ENCODE data around the gene SH3GL1.
"Not testable (repeated sequence)": the region's sequence is repeated elsewhere in the genome, so short reads cannot be mapped to it uniquely, and the experiment has no call there.

The SH3GL1 gene

DNA sequence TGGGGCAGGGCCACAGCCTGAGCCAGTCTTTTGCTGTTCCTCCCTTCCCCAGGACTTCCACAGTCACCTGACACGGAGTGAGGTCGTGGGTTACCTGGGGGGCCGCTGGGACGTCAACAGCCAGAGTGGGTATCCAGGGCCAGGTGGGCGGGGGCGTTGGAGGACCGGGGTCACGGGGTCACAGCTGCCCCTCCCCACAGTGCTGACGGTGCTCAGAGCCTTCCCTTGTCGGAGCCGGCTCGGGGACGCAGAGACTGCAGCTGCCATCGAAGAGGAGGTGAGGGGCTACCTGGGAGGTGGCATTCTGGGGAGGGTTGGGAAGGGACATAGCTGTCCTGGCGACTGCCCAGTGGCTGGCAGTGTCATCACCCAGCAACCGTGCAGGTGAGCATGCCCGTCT lies 45.5 kb downstream of the SH3GL1 start:
- no peaks in the 10 kb centered on the region for H3K9me3 ChIP-seq (ENCODE audit: low read depth, low read length)
- no peak overlapping the region for H3K27ac ChIP-seq
- H3K36me3 ChIP-seq (ENCODE audit: insufficient read depth, low read length), result no peaks in the 10 kb centered on the region; the same call in 1 of the 2 replicates
- no peak overlapping the region for H3K9ac ChIP-seq (ENCODE audit: insufficient read length)
- H3K4me3 ChIP-seq, result no peak overlapping the region
- DNase-seq (ENCODE audit: low read depth, low spot score), result no peak
- TF ChIP-seq POLR2AphosphoS5 (IDR thresholded peaks at IDR 0.05; ENCODE audit: borderline replicate concordance, low read depth, low read length), result no peak
- TF ChIP-seq EZH2 (IDR thresholded peaks at IDR 0.05), result no peak
- TF ChIP-seq FOXP2 (optimal IDR thresholded peaks at IDR 0.05; ENCODE audit: control extremely low read depth, extremely low read length, insufficient read depth), result no peak

DNA sequence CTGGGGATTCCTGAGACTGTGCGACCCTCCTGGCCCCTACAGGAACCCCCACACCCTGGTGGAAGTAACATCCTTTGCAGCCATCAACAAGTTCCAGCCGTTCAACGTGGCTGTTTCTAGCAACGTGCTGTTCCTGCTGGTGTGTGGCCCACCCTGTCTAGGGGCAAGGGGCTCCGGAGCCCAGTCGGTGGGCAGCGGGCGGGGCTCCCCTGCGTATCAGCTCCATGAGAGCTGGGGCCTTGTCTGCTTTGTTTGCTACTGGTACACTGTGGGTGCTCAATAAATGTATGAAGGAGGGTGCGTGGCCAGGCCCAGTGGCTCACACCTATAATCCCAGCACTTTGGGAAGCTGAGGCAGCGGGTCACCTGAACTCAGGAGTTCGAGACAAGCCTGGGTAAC lies 46.1 kb downstream of the SH3GL1 start:
- Histone ChIP-seq H3K9ac (ENCODE audit: insufficient read length) (no peak overlapping the region), H3K4me3 (no peak overlapping the region), H3K36me3 (ENCODE audit: insufficient read depth, low read length) (no peaks in the 10 kb centered on the region), H3K27ac (no peak overlapping the region), H3K9me3 (ENCODE audit: low read depth, low read length) (no peaks in the 10 kb centered on the region)
- no peak for TF ChIP-seq FOXP2 (optimal IDR thresholded peaks at IDR 0.05; ENCODE audit: control extremely low read depth, extremely low read length, insufficient read depth)
- no peak for TF ChIP-seq EZH2 (IDR thresholded peaks at IDR 0.05)
- no peak for TF ChIP-seq POLR2AphosphoS5 (IDR thresholded peaks at IDR 0.05; ENCODE audit: borderline replicate concordance, low read depth, low read length)
- DNase-seq (ENCODE audit: low read depth, low spot score), result no peak

DNA sequence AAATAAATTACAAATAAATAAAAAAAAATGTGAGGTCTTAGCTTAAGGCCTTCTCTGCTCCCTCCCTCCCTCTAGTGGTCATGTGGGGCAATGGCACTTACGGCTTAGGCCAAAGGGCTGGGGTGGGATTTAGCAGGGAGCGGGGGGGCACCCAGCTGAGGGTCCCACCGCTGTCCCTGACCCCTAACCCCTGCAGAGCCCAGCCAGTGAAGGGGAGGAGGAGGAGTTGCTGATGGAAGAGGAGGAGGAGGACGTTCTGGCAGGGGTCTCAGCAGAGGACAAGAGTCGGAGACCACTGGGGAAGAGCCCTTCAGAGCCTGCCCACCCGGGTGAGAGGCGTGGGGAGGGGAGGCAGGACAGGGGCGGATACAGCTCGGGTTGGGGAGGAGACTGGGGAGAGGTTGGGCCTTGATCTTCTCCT lies 47.6 kb downstream of the SH3GL1 start:
- no peak for TF ChIP-seq POLR2AphosphoS5 (IDR thresholded peaks at IDR 0.05; ENCODE audit: borderline replicate concordance, low read depth, low read length)
- no peak for TF ChIP-seq FOXP2 (optimal IDR thresholded peaks at IDR 0.05; ENCODE audit: control extremely low read depth, extremely low read length, insufficient read depth)
- TF ChIP-seq EZH2 (IDR thresholded peaks at IDR 0.05), result no peak
- Histone ChIP-seq H3K9ac (ENCODE audit: insufficient read length) (no peak overlapping the region), H3K36me3 (ENCODE audit: insufficient read depth, low read length) (no peaks in the 10 kb centered on the region), H3K4me3 (no peak overlapping the region), H3K9me3 (ENCODE audit: low read depth, low read length) (no peaks in the 10 kb centered on the region), H3K27ac (no peak overlapping the region)
- no peak for DNase-seq (ENCODE audit: low read depth, low spot score)

DNA sequence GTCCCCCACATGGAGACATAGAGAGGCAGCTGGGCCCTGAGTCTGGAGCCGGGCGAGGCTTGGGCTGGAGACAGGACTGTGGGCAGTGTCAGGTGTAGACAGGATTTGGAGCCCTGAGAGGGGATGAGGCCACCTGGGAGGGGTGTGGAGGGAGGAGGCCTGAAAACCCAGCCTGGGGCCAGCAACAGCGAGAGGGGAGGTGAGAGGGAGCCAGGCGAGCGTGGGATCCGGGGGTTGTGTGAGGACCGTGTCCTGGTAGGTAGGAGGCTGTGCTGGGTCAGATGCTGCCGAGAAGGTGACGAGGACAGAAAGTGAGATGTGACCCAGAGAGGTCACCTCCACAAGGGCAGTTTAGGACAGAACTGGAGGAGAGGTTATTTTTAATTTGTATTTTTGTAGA lies 49.6 kb downstream of the SH3GL1 start:
- TF ChIP-seq POLR2AphosphoS5 (IDR thresholded peaks at IDR 0.05; ENCODE audit: borderline replicate concordance, low read depth, low read length) (no peak), FOXP2 (optimal IDR thresholded peaks at IDR 0.05; ENCODE audit: control extremely low read depth, extremely low read length, insufficient read depth) (no peak), EZH2 (IDR thresholded peaks at IDR 0.05) (no peak)
- DNase-seq (ENCODE audit: low read depth, low spot score), result no peak
- Histone ChIP-seq H3K36me3 (ENCODE audit: insufficient read depth, low read length) (peaks cover 4% of the 10 kb centered on the region; the same call in 1 of the 2 replicates), H3K27ac (no peak overlapping the region), H3K9me3 (ENCODE audit: low read depth, low read length) (no peaks in the 10 kb centered on the region), H3K9ac (ENCODE audit: insufficient read length) (no peak overlapping the region), H3K4me3 (no peak overlapping the region)

DNA sequence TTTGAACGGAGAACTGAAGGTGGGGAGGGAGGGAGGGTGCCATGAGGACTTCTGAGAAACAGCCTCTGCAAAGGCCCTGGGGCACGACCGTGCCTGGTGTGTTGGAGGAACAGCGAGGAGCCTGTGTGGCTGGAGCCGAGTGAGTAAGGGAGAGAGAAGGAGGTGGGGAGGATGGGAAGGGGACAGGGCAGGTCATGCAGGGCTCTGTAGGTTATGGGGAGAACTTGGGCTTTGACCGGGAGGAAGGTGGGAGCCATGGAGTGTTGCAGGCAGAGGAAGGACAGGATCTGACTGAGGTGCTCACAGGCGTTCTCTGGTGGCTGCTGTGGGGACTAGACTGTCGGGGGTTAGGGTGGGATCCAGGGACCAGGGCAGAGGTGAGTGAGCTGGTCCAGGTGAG lies 50.2 kb downstream of the SH3GL1 start:
- DNase-seq (ENCODE audit: low read depth, low spot score), result no peak
- H3K27ac ChIP-seq, result no peak overlapping the region
- H3K9me3 ChIP-seq (ENCODE audit: low read depth, low read length), result no peaks in the 10 kb centered on the region
- H3K9ac ChIP-seq (ENCODE audit: insufficient read length), result no peak overlapping the region
- TF ChIP-seq POLR2AphosphoS5 (IDR thresholded peaks at IDR 0.05; ENCODE audit: borderline replicate concordance, low read depth, low read length) (no peak), FOXP2 (optimal IDR thresholded peaks at IDR 0.05; ENCODE audit: control extremely low read depth, extremely low read length, insufficient read depth) (no peak), EZH2 (IDR thresholded peaks at IDR 0.05) (no peak)
- H3K36me3 ChIP-seq (ENCODE audit: insufficient read depth, low read length), result peaks cover 4% of the 10 kb centered on the region; the same call in 1 of the 2 replicates
- no peak overlapping the region for H3K4me3 ChIP-seq

DNA sequence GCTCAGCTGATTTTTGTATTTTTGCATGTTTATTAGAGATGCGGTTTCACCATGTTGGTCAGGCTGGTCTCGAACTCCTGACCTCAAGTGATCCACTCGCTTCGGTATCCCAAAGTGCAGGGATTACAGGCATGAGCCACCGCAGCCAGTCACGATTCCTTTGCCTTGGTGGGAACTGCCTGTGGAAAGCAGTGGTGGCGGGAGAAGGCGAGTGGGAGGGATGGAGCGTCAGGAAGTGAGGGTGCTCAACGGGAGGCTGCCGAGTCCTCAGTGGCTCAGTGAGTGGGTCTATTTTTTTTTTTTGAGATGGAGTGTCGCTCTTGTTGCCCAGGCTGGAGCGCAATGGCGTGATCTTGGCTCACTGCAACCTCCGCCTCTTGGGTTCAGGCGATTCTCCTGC lies 51.1 kb downstream of the SH3GL1 start:
- not testable (repeated sequence) for H3K36me3 ChIP-seq (ENCODE audit: insufficient read depth, low read length); H3K9me3 ChIP-seq (ENCODE audit: low read depth, low read length)

DNA sequence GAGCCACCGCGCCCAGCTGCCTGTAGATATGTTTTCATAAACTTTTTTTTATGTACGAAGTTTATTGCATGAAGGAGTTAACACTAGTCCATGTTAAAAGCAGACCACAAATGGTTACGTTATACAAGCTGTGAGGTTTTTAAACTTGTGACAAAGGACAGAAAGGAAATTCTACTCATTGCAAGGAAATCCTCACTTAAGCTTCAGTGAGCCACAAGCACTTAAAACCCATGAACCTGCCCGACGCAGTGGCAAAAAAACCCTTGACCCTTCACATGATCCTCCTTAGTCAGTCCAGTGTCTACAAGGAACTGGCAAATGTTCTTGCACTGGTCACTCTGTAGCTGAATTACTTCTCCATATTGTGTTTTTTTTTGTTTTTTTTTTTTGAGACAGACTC lies 52.8 kb downstream of the SH3GL1 start:
- Histone ChIP-seq H3K9me3 (ENCODE audit: low read depth, low read length) (no peaks in the 10 kb centered on the region), H3K36me3 (ENCODE audit: insufficient read depth, low read length) (peaks cover 4% of the 10 kb centered on the region; the same call in 1 of the 2 replicates), H3K4me3 (no peak overlapping the region), H3K9ac (ENCODE audit: insufficient read length) (no peak overlapping the region), H3K27ac (no peak overlapping the region)
- TF ChIP-seq POLR2AphosphoS5 (IDR thresholded peaks at IDR 0.05; ENCODE audit: borderline replicate concordance, low read depth, low read length) (no peak), FOXP2 (optimal IDR thresholded peaks at IDR 0.05; ENCODE audit: control extremely low read depth, extremely low read length, insufficient read depth) (no peak), EZH2 (IDR thresholded peaks at IDR 0.05) (no peak)
- DNase-seq (ENCODE audit: low read depth, low spot score), result no peak

More for the DNA sequence above, 51.1 kb downstream of the SH3GL1 start:
- not testable (repeated sequence) for H3K27ac ChIP-seq; H3K9ac ChIP-seq (ENCODE audit: insufficient read length); DNase-seq (ENCODE audit: low read depth, low spot score); H3K4me3 ChIP-seq

DNA sequence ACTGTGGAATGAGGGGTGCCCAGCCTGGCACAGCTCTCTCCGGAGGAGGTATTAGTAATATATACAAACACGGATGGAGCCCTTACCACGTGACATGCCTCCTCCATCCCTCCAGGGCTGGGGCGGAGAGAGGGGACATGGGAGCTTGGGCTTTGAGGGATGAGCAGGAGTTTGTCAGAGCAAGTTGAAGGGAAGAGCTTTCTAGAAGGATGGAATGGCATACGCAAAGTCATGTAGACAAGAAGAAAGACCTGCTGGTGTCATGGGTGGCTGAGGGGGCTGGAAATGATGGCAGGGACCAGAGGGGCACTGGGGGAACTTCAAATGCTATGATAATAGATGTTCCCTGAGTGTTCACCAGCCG lies 54.3 kb downstream of the SH3GL1 start:
- no peak for TF ChIP-seq EZH2 (IDR thresholded peaks at IDR 0.05)
- TF ChIP-seq POLR2AphosphoS5 (IDR thresholded peaks at IDR 0.05; ENCODE audit: borderline replicate concordance, low read depth, low read length), result no peak
- no peak for TF ChIP-seq FOXP2 (optimal IDR thresholded peaks at IDR 0.05; ENCODE audit: control extremely low read depth, extremely low read length, insufficient read depth)
- H3K27ac ChIP-seq, result no peak overlapping the region
- no peak overlapping the region for H3K4me3 ChIP-seq
- no peak for DNase-seq (ENCODE audit: low read depth, low spot score)
- no peaks in the 10 kb centered on the region for H3K9me3 ChIP-seq (ENCODE audit: low read depth, low read length)
- H3K36me3 ChIP-seq (ENCODE audit: insufficient read depth, low read length), result peaks cover 4% of the 10 kb centered on the region; the same call in 1 of the 2 replicates
- no peak overlapping the region for H3K9ac ChIP-seq (ENCODE audit: insufficient read length)

DNA sequence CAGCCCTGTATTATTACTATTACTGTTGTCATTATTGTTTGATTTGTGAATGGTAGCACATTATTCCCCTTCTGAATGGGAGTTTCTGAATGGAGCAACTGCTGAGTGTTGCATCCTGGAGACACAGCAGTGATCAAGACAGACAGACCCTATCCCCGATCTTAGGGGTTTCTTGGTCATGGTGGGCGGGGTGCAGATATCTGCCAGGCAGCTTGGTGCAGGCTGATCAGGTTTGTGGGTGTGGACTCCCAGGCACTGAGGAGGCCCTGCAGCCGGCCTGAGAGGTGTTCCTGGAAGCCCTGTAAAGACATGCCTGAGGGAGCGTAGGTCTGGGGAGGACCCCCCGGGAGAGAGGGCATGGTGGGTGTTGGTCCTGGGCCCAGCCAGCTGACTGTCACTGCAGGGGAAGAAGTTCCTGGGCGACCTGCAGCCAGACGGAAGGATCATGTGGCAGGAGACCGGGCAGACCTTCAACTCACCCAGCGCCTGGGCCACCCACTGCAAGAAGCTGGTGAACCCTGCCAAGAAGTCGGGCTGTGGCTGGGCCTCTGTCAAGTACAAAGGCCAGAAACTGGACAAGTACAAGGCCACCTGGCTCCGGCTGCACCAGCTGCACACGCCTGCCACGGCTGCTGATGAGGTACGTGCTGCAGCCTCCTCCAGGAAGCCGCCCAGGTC lies 54.9 kb downstream of the SH3GL1 start:
- Histone ChIP-seq H3K4me3 (no peak overlapping the region), H3K9me3 (ENCODE audit: low read depth, low read length) (no peaks in the 10 kb centered on the region), H3K27ac (no peak overlapping the region), H3K9ac (ENCODE audit: insufficient read length) (no peak overlapping the region), H3K36me3 (ENCODE audit: insufficient read depth, low read length) (peaks cover 4% of the 10 kb centered on the region; the same call in 1 of the 2 replicates)
- no peak for DNase-seq (ENCODE audit: low read depth, low spot score)
- no peak for TF ChIP-seq POLR2AphosphoS5 (IDR thresholded peaks at IDR 0.05; ENCODE audit: borderline replicate concordance, low read depth, low read length)
- no peak for TF ChIP-seq EZH2 (IDR thresholded peaks at IDR 0.05)
- TF ChIP-seq FOXP2 (optimal IDR thresholded peaks at IDR 0.05; ENCODE audit: control extremely low read depth, extremely low read length, insufficient read depth), result no peak

Data from SK-N-MC (cell line).